GM12878 (cell line): ENCODE results near the gene PRICKLE3. TPM values are rescaled to one million over a fixed set of nuclear protein-coding genes. Genes with fewer than 3 reads are reported as not detected.

Experiments
- ATAC-seq: fragments of 200-7000 bp; cut with Tn5 transposase; 3 replicates; pipeline ENCODE4 v1.9.1; 2020; ENCODE audit warnings: mild to moderate bottlenecking, moderate library complexity
- BruUV-seq: library from RNA; stranded (reverse); fragments of 400-500 nt; replicated peaks from 2 replicates; lab custom pipeline; 2021; lab: Mats Ljungman, UMichigan
- CTCF ChIA-PET: fragments of 300-600 bp; sonication (Branson Sonifier 250); formaldehyde crosslinking; extraction: SDS; loops from one replicate; lab custom pipeline; 2021; ENCODE audit warnings: inconsistent platforms; lab: Yijun Ruan, JAX
- POLR2A ChIA-PET: fragments of 350-600 bp; formaldehyde crosslinking; extraction: SDS; loops from one replicate; lab custom pipeline; 2021; ENCODE audit warnings: inconsistent platforms; lab: Charles Lee
- RAD21 ChIA-PET: fragments of 300-600 bp; sonication (Branson Sonifier 250); formaldehyde crosslinking; loops from one replicate; lab custom pipeline; 2023; ENCODE audit warnings: antibody characterized with exemption; ENCODE audit not compliant: unreplicated experiment; lab: Charles Lee
- SMC1A ChIA-PET: fragments of 300-600 bp; sonication (Branson Sonifier 250); formaldehyde crosslinking; loops from one replicate; lab custom pipeline; 2023; ENCODE audit not compliant: unreplicated experiment, uncharacterized antibody; lab: Charles Lee
- DNase-seq: peaks from one replicate; pipeline ENCODE4 v3.0.0-alpha.2; 2011; ENCODE audit warnings: low read depth, low spot score
- FAIRE-seq: peaks from 3 replicates; lab custom pipeline; 2011; peaks lifted over from hg19 to GRCh38; lab: Jason Lieb, UNC
- H2AFZ ChIP-seq: 2 replicates; pipeline ENCODE4 v1.6.0; 2011; ENCODE audit warnings: low read depth, low read length, control low read depth; ENCODE audit not compliant: control insufficient read depth
- H3K27ac ChIP-seq: 2 replicates; pipeline ENCODE4 v1.5.1; 2011; ENCODE audit warnings: control low read depth; ENCODE audit not compliant: control insufficient read depth, insufficient read depth
- H3K27me3 ChIP-seq, 2 experiments: replicated peaks in 1 of 2; 2 replicates each; pipeline versions ENCODE4 v1.6.0 to v1.6.1; 2011; ENCODE audit warnings: low read length in 1 of 2; ENCODE audit not compliant: control insufficient read depth in 2 of 2, insufficient read depth in 2 of 2
- H3K36me3 ChIP-seq, 2 experiments: 2 replicates each; pipeline ENCODE4 v1.5.1; 2011; ENCODE audit warnings: low read length in 1 of 2; ENCODE audit not compliant: control insufficient read depth in 2 of 2, insufficient read depth in 2 of 2
- H3K4me1 ChIP-seq: 2 replicates; pipeline ENCODE4 v1.6.1; 2011; ENCODE audit warnings: mild to moderate bottlenecking, low read length, moderate library complexity, mixed read lengths; ENCODE audit not compliant: control insufficient read depth, insufficient read depth
- H3K4me2 ChIP-seq: 2 replicates; pipeline ENCODE4 v1.6.0; 2011; ENCODE audit warnings: control low read depth; ENCODE audit not compliant: control insufficient read depth, insufficient read depth
- H3K4me3 ChIP-seq: fragments of 200-600 bp; sonication (generic); 2 replicates; pipeline ENCODE4 v1.5.1; 2016
- H3K79me2 ChIP-seq: 2 replicates; pipeline ENCODE4 v1.6.0; 2011; ENCODE audit warnings: low read length; ENCODE audit not compliant: control insufficient read depth, insufficient read depth
- H3K9ac ChIP-seq: 2 replicates; pipeline ENCODE4 v1.8.0; 2011; ENCODE audit warnings: low read length, control low read depth, mixed read lengths; ENCODE audit not compliant: control insufficient read depth, insufficient read depth
- H3K9me3 ChIP-seq: replicated peaks from 3 replicates; pipeline ENCODE4 v1.5.1; 2011; ENCODE audit warnings: mild to moderate bottlenecking, low read length; ENCODE audit not compliant: control insufficient read depth, insufficient read depth
- H4K20me1 ChIP-seq: 2 replicates; pipeline ENCODE4 v1.6.0; 2011; ENCODE audit not compliant: control insufficient read depth, insufficient read depth
- E2F8 ChIP-seq: fragments of 450-650 bp; IDR thresholded peaks from 2 replicates; pipeline ENCODE4 v1.6.1; 2018; ENCODE audit warnings: mild to moderate bottlenecking, low read depth, moderate library complexity; ENCODE audit not compliant: partially characterized antibody
- JUND ChIP-seq: IDR thresholded peaks from 2 replicates; pipeline ENCODE4 v1.6.1; 2012; ENCODE audit warnings: low read depth, mild to moderate bottlenecking, low read length, improper control_type of control experiment, moderate library complexity
- MTA2 ChIP-seq: fragments of 450-650 bp; IDR thresholded peaks from 2 replicates; pipeline ENCODE4 v1.6.1; 2016; ENCODE audit warnings: low read depth, mild to moderate bottlenecking, moderate library complexity
- MXI1 ChIP-seq: fragments of 150-350 bp; IDR thresholded peaks from 2 replicates; pipeline ENCODE4 v1.6.1; 2011; ENCODE audit warnings: low read depth, mild to moderate bottlenecking, inconsistent platforms, low read length, improper control_type of control experiment
- NFYB ChIP-seq: IDR thresholded peaks from 2 replicates; pipeline ENCODE4 v1.6.1; 2011; ENCODE audit warnings: low read depth, mild to moderate bottlenecking, low read length, improper control_type of control experiment, moderate library complexity; ENCODE audit not compliant: insufficient read depth
- NKRF ChIP-seq: fragments of 450-650 bp; conservative IDR thresholded peaks from 2 replicates; pipeline ENCODE4 v1.6.1; 2017; ENCODE audit warnings: mild to moderate bottlenecking, moderate library complexity
- SMARCA5 ChIP-seq: fragments of 450-650 bp; IDR thresholded peaks from 2 replicates; pipeline ENCODE4 v1.6.1; 2017; ENCODE audit warnings: mild to moderate bottlenecking
- SMC3 ChIP-seq: IDR thresholded peaks from 2 replicates; pipeline ENCODE4 v1.6.1; 2011; ENCODE audit warnings: low read length, improper control_type of control experiment, borderline replicate concordance
- YY1 ChIP-seq: IDR thresholded peaks from 2 replicates; pipeline ENCODE4 v1.6.1; 2011; ENCODE audit warnings: low read depth, mild to moderate bottlenecking, low read length
- WGBS: methylation state at CpG from one replicate; pipeline ENCODE4 v1.1.6; 2016; ENCODE audit warnings: low lambda C conversion rate; ENCODE audit not compliant: insufficient replicate concordance, insufficient coverage; ENCODE audit errors: missing lambda C conversion rate; 5-methylcytosine and 5-hydroxymethylcytosine counted together
- in situ Hi-C: fragments of 300-500 bp; cut with MboI; formaldehyde crosslinking; loops from 9 replicates; pipeline ENCODE4 v1.14.3; 2018; ENCODE audit warnings: mixed read lengths
- intact Hi-C: fragments of 100-400 bp; cut with micrococcal nuclease; formaldehyde crosslinking; loops from one replicate; pipeline ENCODE4 v1.14.2; 2022; ENCODE audit not compliant: unreplicated experiment
- polyA plus RNA-seq, 11 experiments: library from polyadenylated mRNA; depleted of rRNA in 4 of 11; unstranded in 6 of 11; stranded (reverse) in 5 of 11; fragments of >200 nt; fragmentation: Nextera tagmentation in 4 of 11; fragmentation: Illumina TruSeq in 1 of 11; extraction: Ambion mirVana in 4 of 11; extraction: Trizol in 1 of 11; gene quantifications; 1 replicate in 1 of 11; 2 replicates in 10 of 11; pipeline versions ENCODE4 v1.2.1 to v1.2.3, GENCODE V29; 2011 to 2016; ENCODE audit warnings: inconsistent platforms in 2 of 11, missing spikeins in 2 of 11, low read depth in 1 of 11
- total RNA-seq, 4 experiments: library from RNA; depleted of rRNA in 3 of 4; stranded (reverse); fragments of >200 nt in 3 of 4; fragmentation: Illumina TruSeq in 1 of 4; extraction: Trizol in 1 of 4; gene quantifications; 2 replicates each; pipeline versions ENCODE4 v1.2.1 to v1.2.3, GENCODE V29; 2013 to 2021
- TF ChIP-seq, protein P1 (sequence below): fragments of 450-650 bp; formaldehyde crosslinking; IDR thresholded peaks from 2 replicates; pipeline ENCODE4 v1.4.0; 2022; ENCODE audit warnings: mild to moderate bottlenecking, moderate library complexity
- TF ChIP-seq, protein P2 (sequence below): IDR thresholded peaks from 2 replicates; pipeline ENCODE4 v1.6.1; 2012; ENCODE audit warnings: low read depth, low read length, improper control_type of control experiment

Gene PRICKLE3
- total and polyA plus RNA-seq, 10 of the 15 experiments (the other 5 are each of a cell fraction or from before 2014, with no cell fraction given): 0.69 to 17.4 (median 7.6) TPM

DNA sequence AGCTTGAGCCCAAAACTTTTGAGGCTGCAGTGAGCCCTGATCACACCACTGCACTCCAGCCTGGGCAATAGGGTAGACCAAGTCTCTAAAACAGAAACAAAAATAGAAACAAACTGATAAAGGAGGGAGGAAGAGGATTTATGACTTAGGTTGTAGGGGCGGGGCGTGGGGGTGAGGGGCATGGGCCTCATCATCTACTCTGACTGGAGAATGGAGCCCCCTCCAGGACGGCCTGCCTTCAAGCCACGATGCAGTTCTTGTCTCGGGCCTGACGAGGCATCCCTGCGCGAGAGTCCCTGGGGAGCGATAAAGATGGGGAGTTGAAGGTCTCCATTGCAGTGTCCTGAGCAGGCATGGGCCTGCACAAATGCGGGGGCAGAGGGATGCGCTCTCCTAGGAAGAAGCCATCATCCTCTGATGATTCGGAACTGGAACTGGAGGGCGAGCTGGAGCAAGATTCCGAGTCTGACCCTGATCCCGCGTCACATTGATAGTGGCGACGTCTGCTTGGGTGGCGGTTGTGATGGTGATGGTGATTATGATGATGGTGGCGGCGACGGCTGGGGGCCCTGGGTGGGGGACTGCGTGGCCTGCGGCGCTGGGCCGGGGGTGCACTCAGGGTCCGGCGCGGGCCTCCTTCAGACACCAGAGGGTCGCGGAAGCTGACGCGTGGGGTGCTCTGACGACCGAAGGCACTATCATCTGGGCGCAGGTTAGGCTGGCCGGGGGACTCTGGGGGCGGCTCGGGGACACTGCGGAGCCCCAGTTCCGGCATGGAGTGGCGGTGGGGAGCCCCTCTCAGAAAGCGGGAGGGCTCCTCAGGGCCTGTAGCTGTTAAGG is 10.5 kb downstream of the PRICKLE3 start:
- POLR2A ChIA-PET: no interaction called here
- ATAC-seq: no peak
- CTCF ChIA-PET: no interaction called here
- TF ChIP-seq, protein P1, sequence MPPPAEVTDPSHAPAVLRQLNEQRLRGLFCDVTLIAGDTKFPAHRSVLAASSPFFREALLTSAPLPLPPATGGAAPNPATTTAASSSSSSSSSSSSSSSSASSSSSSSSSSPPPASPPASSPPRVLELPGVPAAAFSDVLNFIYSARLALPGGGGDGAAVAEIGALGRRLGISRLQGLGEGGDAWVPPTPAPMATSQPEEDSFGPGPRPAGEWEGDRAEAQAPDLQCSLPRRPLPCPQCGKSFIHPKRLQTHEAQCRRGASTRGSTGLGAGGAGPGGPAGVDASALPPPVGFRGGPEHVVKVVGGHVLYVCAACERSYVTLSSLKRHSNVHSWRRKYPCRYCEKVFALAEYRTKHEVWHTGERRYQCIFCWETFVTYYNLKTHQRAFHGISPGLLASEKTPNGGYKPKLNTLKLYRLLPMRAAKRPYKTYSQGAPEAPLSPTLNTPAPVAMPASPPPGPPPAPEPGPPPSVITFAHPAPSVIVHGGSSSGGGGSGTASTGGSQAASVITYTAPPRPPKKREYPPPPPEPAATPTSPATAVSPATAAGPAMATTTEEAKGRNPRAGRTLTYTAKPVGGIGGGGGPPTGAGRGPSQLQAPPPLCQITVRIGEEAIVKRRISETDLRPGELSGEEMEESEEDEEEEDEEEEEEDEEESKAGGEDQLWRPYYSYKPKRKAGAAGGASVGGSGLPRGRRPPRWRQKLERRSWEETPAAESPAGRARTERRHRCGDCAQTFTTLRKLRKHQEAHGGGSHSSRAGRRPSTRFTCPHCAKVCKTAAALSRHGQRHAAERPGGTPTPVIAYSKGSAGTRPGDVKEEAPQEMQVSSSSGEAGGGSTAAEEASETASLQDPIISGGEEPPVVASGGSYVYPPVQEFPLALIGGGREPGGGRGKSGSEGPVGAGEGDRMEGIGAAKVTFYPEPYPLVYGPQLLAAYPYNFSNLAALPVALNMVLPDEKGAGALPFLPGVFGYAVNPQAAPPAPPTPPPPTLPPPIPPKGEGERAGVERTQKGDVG (CRISPR knock-in tag): no peak
- TF ChIP-seq YY1 (no peak), SMC3 (no peak), MXI1 (no peak), NKRF (no peak), MTA2 (no peak), SMARCA5 (no peak), E2F8 (no peak), NFYB (no peak), JUND (no peak)
- TF ChIP-seq, protein P2, sequence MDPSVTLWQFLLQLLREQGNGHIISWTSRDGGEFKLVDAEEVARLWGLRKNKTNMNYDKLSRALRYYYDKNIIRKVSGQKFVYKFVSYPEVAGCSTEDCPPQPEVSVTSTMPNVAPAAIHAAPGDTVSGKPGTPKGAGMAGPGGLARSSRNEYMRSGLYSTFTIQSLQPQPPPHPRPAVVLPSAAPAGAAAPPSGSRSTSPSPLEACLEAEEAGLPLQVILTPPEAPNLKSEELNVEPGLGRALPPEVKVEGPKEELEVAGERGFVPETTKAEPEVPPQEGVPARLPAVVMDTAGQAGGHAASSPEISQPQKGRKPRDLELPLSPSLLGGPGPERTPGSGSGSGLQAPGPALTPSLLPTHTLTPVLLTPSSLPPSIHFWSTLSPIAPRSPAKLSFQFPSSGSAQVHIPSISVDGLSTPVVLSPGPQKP: no peak

More for the DNA sequence above, 10.5 kb downstream of the PRICKLE3 start:
- 80% methylated on average over 39 of the region's 43 CpGs for WGBS
- ChIA-PET RAD21 (no interaction called here), SMC1A (no interaction called here)
- no peak for DNase-seq
- H3K9me3 ChIP-seq: no peaks in the 10 kb centered on the region; the same call in 2 of the 3 replicates
- no peak overlapping the region for H3K27ac ChIP-seq
- no peaks in the 10 kb centered on the region for H3K27me3 ChIP-seq
- H3K4me1 ChIP-seq: peaks cover 5% of the 10 kb centered on the region; the same call in 1 of the 2 replicates
- no peak overlapping the region for H3K4me3 ChIP-seq
- H2AFZ ChIP-seq: no peak overlapping the region
- no peak for FAIRE-seq
- H3K79me2 ChIP-seq: peaks cover 6% of the 10 kb centered on the region
- in situ Hi-C loops (no loop called here), intact Hi-C loops (no loop called here)
- H4K20me1 ChIP-seq: no peaks in the 10 kb centered on the region
- no peaks in the 10 kb centered on the region; a peak in 3 of 4 replicates for H3K36me3 ChIP-seq
- H3K9ac ChIP-seq: no peak overlapping the region
- BruUV-seq: no TSS peak
- no peak overlapping the region for H3K4me2 ChIP-seq
